GM23338 (cell line): Measurements from ENCODE around the gene DCLK2. TPM values are rescaled to one million over a fixed set of nuclear protein-coding genes. Genes with fewer than 3 reads are reported as not detected.

Experiments used
- ATAC-seq: fragments of 200-7000 bp; cut with Tn5 transposase; 3 replicates; pipeline ENCODE4 v1.9.1; 2020
- DNase-seq: peaks from one replicate; pipeline ENCODE4 v3.0.0-alpha.2; 2015; ENCODE audit warnings: low spot score
- H2AFZ ChIP-seq: fragments of 200-600 bp; sonication (generic); 2 replicates; pipeline ENCODE4 v1.8.0; 2016; ENCODE audit warnings: antibody characterized with exemption, mild to moderate bottlenecking, moderate library complexity
- H3F3A ChIP-seq: fragments of 200-600 bp; sonication (generic); replicated peaks from 2 replicates; pipeline ENCODE4 v1.8.0; 2017; ENCODE audit warnings: antibody characterized with exemption, mixed run types, low read depth
- H3K27ac ChIP-seq: fragments of 200-600 bp; sonication (generic); 2 replicates; pipeline ENCODE4 v1.6.1; 2016; ENCODE audit warnings: low read depth
- H3K27me3 ChIP-seq: fragments of 200-600 bp; sonication (generic); 2 replicates; pipeline ENCODE4 v1.8.0; 2016; ENCODE audit warnings: mild to moderate bottlenecking, mixed run types, moderate library complexity; ENCODE audit not compliant: insufficient read depth
- H3K36me3 ChIP-seq: fragments of 200-600 bp; sonication (generic); 2 replicates; pipeline ENCODE4 v1.8.0; 2016; ENCODE audit warnings: mild to moderate bottlenecking; ENCODE audit not compliant: insufficient read depth
- H3K4me1 ChIP-seq: fragments of 200-600 bp; sonication (generic); 2 replicates; pipeline ENCODE4 v1.8.0; 2016; ENCODE audit warnings: mild to moderate bottlenecking, moderate library complexity; ENCODE audit not compliant: insufficient read depth
- H3K4me2 ChIP-seq: fragments of 200-600 bp; sonication (generic); 2 replicates; pipeline ENCODE4 v1.7.1; 2017; ENCODE audit warnings: mixed run types
- H3K4me3 ChIP-seq: fragments of 200-600 bp; sonication (generic); 2 replicates; pipeline ENCODE4 v1.6.1; 2016; ENCODE audit warnings: mixed run types
- H3K79me2 ChIP-seq: fragments of 200-600 bp; sonication (generic); replicated peaks from 2 replicates; pipeline ENCODE4 v1.8.0; 2017; ENCODE audit warnings: mild to moderate bottlenecking; ENCODE audit not compliant: insufficient read depth
- H3K9me2 ChIP-seq: fragments of 200-600 bp; sonication (generic); 2 replicates; pipeline ENCODE4 v1.8.0; 2017; ENCODE audit not compliant: insufficient read depth
- H4K20me1 ChIP-seq: fragments of 200-600 bp; sonication (generic); replicated peaks from 2 replicates; pipeline ENCODE4 v1.8.0; 2017; ENCODE audit warnings: mild to moderate bottlenecking; ENCODE audit not compliant: insufficient read depth
- H3K27ac Mint-ChIP-seq: 2 replicates; pipeline ENCODE4 v1.8.0; 2020; ENCODE audit warnings: inconsistent platforms, mild to moderate bottlenecking, moderate library complexity, mixed read lengths
- H3K27me3 Mint-ChIP-seq: 3 replicates; pipeline ENCODE4 v1.8.0; 2022; ENCODE audit warnings: low read depth, mild to moderate bottlenecking, moderate library complexity, mixed read lengths, inconsistent platforms; ENCODE audit not compliant: insufficient read depth, poor library complexity
- H3K36me3 Mint-ChIP-seq: 3 replicates; pipeline ENCODE4 v1.8.0; 2021; ENCODE audit warnings: low read depth, mild to moderate bottlenecking, inconsistent platforms, moderate library complexity, mixed read lengths
- H3K4me1 Mint-ChIP-seq: 3 replicates; pipeline ENCODE4 v1.8.0; 2020; ENCODE audit warnings: mild to moderate bottlenecking, inconsistent platforms, mixed read lengths
- H3K4me3 Mint-ChIP-seq: 3 replicates; pipeline ENCODE4 v1.8.0; 2021; ENCODE audit warnings: moderate library complexity, mild to moderate bottlenecking, inconsistent platforms, mixed read lengths
- H3K9me3 Mint-ChIP-seq: 3 replicates; pipeline ENCODE4 v1.8.0; 2020; ENCODE audit warnings: moderate library complexity, mild to moderate bottlenecking, inconsistent platforms, mixed read lengths
- CREB1 ChIP-seq: fragments of 250-450 bp; sonication (Bioruptor Pico); IDR thresholded peaks from 2 replicates; pipeline ENCODE4 v1.5.0; 2020; ENCODE audit warnings: low read depth, mild to moderate bottlenecking, moderate library complexity
- EZH2 ChIP-seq: fragments of 200-600 bp; sonication (generic); IDR thresholded peaks from one replicate; pipeline ENCODE4 v1.8.0; 2017; ENCODE audit warnings: antibody characterized with exemption, mild to moderate bottlenecking, low read depth; ENCODE audit not compliant: unreplicated experiment
- EZH2phosphoT487 ChIP-seq: fragments of 200-600 bp; sonication (generic); IDR thresholded peaks from one replicate; pipeline ENCODE4 v1.8.1; 2018; ENCODE audit warnings: antibody characterized with exemption; ENCODE audit not compliant: unreplicated experiment
- NANOG ChIP-seq: IDR thresholded peaks from 2 replicates; pipeline ENCODE4 v1.6.1; 2016; ENCODE audit warnings: antibody characterized with exemption, borderline replicate concordance
- STAT1 ChIP-seq: IDR thresholded peaks from one replicate; pipeline ENCODE4 v1.6.1; 2016; ENCODE audit warnings: antibody characterized with exemption; ENCODE audit not compliant: unreplicated experiment
- ZNF114 ChIP-seq: fragments of 250-450 bp; sonication (Bioruptor Pico); IDR thresholded peaks from 2 replicates; pipeline ENCODE4 v1.5.0; 2020; ENCODE audit warnings: mild to moderate bottlenecking, moderate library complexity
- ZNF331 ChIP-seq: fragments of 250-450 bp; sonication (Bioruptor Pico); IDR thresholded peaks from 2 replicates; pipeline ENCODE4 v1.5.0; 2020; ENCODE audit warnings: low read depth, mild to moderate bottlenecking, moderate library complexity
- polyA plus RNA-seq: library from polyadenylated mRNA; unstranded; fragments of >200 nt; fragmentation: Nextera tagmentation; extraction: Ambion mirVana; gene quantifications from 2 replicates; pipeline ENCODE4 v1.2.1, GENCODE V29; 2016
- total RNA-seq: library from RNA; depleted of rRNA; stranded (reverse); fragments of >200 nt; shearing (Covaris generic); gene quantifications from 2 replicates; pipeline ENCODE4 v1.2.3, GENCODE V29; 2014
- TF ChIP-seq, protein P1 (sequence below): fragments of 250-450 bp; sonication (Bioruptor Pico); IDR thresholded peaks from 2 replicates; pipeline ENCODE4 v1.5.0; 2020; ENCODE audit warnings: mild to moderate bottlenecking, moderate library complexity
- TF ChIP-seq, protein P2 (sequence below): IDR thresholded peaks from 2 replicates; pipeline ENCODE4 v1.6.1; 2016; ENCODE audit warnings: antibody characterized with exemption

DCLK2 gene
- total and polyA plus RNA-seq, 2 experiments from 2014 or later: 0.49 TPM; not detected in 1

GRCh38 chr4:150243932-150244331, 165.7 kb downstream of the DCLK2 start:
- Histone ChIP-seq H2AFZ (no peak overlapping the region), H3F3A (no peaks in the 10 kb centered on the region), H3K4me3 (no peak overlapping the region), H3K36me3 (no peaks in the 10 kb centered on the region), H3K9me2 (no peaks in the 10 kb centered on the region), H3K4me1 (peaks cover 19% of the 10 kb centered on the region), H3K27ac (no peak overlapping the region), H3K27me3 (no peaks in the 10 kb centered on the region), H3K4me2 (no peak overlapping the region), H4K20me1 (no peaks in the 10 kb centered on the region), H3K79me2 (no peaks in the 10 kb centered on the region)
- no peaks in the 10 kb centered on the region for H3K36me3 Mint-ChIP-seq
- no peak for ATAC-seq
- no peak for TF ChIP-seq ZNF114 (CRISPR knock-in tag)
- H3K4me3 Mint-ChIP-seq: no peak overlapping the region
- H3K27me3 Mint-ChIP-seq: peaks cover 2% of the 10 kb centered on the region
- peaks cover 20% of the 10 kb centered on the region; the same call in 2 of the 3 replicates for H3K4me1 Mint-ChIP-seq
- no peak for DNase-seq
- no peak overlapping the region for H3K27ac Mint-ChIP-seq
- no peaks in the 10 kb centered on the region for H3K9me3 Mint-ChIP-seq

GRCh38 chr4:150244600-150244999, 166.4 kb downstream of the DCLK2 start:
- Histone ChIP-seq H3K36me3 (no peaks in the 10 kb centered on the region), H3K27ac (no peak overlapping the region)
- H3K27ac Mint-ChIP-seq: no peak overlapping the region

GRCh38 chr4:150247184-150247583, 168.9 kb downstream of the DCLK2 start:
- peaks cover 14% of the 10 kb centered on the region for H3K27me3 Mint-ChIP-seq
- no peak overlapping the region for H3K27ac Mint-ChIP-seq
- H4K20me1 ChIP-seq: no peaks in the 10 kb centered on the region
- ATAC-seq (no peak), DNase-seq (no peak)
- no peak overlapping the region for H3K4me3 ChIP-seq
- H3K36me3 ChIP-seq: no peaks in the 10 kb centered on the region
- no peaks in the 10 kb centered on the region for H3K9me2 ChIP-seq
- no peaks in the 10 kb centered on the region for H3K27me3 ChIP-seq
- peaks cover 2% of the 10 kb centered on the region; the same call in 2 of the 3 replicates for H3K9me3 Mint-ChIP-seq
- no peaks in the 10 kb centered on the region for H3K36me3 Mint-ChIP-seq
- peaks cover 19% of the 10 kb centered on the region for H3K4me1 ChIP-seq
- no peak for TF ChIP-seq EZH2
- TF ChIP-seq ZNF331: no peak
- TF ChIP-seq STAT1: no peak
- TF ChIP-seq CREB1 (CRISPR knock-in tag): no peak
- TF ChIP-seq NANOG: no peak
- TF ChIP-seq, protein P1, sequence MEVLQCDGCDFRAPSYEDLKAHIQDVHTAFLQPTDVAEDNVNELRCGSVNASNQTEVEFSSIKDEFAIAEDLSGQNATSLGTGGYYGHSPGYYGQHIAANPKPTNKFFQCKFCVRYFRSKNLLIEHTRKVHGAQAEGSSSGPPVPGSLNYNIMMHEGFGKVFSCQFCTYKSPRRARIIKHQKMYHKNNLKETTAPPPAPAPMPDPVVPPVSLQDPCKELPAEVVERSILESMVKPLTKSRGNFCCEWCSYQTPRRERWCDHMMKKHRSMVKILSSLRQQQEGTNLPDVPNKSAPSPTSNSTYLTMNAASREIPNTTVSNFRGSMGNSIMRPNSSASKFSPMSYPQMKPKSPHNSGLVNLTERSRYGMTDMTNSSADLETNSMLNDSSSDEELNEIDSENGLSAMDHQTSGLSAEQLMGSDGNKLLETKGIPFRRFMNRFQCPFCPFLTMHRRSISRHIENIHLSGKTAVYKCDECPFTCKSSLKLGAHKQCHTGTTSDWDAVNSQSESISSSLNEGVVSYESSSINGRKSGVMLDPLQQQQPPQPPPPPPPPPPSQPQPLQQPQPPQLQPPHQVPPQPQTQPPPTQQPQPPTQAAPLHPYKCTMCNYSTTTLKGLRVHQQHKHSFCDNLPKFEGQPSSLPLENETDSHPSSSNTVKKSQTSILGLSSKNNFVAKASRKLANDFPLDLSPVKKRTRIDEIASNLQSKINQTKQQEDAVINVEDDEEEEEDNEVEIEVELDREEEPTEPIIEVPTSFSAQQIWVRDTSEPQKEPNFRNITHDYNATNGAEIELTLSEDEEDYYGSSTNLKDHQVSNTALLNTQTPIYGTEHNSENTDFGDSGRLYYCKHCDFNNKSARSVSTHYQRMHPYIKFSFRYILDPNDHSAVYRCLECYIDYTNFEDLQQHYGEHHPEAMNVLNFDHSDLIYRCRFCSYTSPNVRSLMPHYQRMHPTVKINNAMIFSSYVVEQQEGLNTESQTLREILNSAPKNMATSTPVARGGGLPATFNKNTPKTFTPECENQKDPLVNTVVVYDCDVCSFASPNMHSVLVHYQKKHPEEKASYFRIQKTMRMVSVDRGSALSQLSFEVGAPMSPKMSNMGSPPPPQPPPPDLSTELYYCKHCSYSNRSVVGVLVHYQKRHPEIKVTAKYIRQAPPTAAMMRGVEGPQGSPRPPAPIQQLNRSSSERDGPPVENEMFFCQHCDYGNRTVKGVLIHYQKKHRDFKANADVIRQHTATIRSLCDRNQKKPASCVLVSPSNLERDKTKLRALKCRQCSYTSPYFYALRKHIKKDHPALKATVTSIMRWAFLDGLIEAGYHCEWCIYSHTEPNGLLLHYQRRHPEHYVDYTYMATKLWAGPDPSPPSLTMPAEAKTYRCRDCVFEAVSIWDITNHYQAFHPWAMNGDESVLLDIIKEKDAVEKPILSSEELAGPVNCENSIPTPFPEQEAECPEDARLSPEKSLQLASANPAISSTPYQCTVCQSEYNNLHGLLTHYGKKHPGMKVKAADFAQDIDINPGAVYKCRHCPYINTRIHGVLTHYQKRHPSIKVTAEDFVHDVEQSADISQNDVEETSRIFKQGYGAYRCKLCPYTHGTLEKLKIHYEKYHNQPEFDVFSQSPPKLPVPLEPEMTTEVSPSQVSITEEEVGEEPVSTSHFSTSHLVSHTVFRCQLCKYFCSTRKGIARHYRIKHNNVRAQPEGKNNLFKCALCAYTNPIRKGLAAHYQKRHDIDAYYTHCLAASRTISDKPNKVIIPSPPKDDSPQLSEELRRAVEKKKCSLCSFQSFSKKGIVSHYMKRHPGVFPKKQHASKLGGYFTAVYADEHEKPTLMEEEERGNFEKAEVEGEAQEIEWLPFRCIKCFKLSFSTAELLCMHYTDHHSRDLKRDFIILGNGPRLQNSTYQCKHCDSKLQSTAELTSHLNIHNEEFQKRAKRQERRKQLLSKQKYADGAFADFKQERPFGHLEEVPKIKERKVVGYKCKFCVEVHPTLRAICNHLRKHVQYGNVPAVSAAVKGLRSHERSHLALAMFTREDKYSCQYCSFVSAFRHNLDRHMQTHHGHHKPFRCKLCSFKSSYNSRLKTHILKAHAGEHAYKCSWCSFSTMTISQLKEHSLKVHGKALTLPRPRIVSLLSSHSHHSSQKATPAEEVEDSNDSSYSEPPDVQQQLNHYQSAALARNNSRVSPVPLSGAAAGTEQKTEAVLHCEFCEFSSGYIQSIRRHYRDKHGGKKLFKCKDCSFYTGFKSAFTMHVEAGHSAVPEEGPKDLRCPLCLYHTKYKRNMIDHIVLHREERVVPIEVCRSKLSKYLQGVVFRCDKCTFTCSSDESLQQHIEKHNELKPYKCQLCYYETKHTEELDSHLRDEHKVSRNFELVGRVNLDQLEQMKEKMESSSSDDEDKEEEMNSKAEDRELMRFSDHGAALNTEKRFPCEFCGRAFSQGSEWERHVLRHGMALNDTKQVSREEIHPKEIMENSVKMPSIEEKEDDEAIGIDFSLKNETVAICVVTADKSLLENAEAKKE: no peak
- no peak for TF ChIP-seq EZH2phosphoT487
- TF ChIP-seq, protein P2, sequence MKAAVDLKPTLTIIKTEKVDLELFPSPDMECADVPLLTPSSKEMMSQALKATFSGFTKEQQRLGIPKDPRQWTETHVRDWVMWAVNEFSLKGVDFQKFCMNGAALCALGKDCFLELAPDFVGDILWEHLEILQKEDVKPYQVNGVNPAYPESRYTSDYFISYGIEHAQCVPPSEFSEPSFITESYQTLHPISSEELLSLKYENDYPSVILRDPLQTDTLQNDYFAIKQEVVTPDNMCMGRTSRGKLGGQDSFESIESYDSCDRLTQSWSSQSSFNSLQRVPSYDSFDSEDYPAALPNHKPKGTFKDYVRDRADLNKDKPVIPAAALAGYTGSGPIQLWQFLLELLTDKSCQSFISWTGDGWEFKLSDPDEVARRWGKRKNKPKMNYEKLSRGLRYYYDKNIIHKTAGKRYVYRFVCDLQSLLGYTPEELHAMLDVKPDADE: no peak
- H3K4me1 Mint-ChIP-seq: peaks cover 17% of the 10 kb centered on the region; the same call in 2 of the 3 replicates
- H2AFZ ChIP-seq: no peak overlapping the region
- no peak overlapping the region for H3K4me2 ChIP-seq
- no peak overlapping the region for H3K4me3 Mint-ChIP-seq
- no peaks in the 10 kb centered on the region for H3F3A ChIP-seq
- H3K79me2 ChIP-seq: no peaks in the 10 kb centered on the region
- H3K27ac ChIP-seq: no peak overlapping the region

More at GRCh38 chr4:150244600-150244999, 166.4 kb downstream of the DCLK2 start:
- Histone ChIP-seq H3K4me1 (peaks cover 23% of the 10 kb centered on the region), H3K4me2 (no peak overlapping the region), H4K20me1 (no peaks in the 10 kb centered on the region), H3K4me3 (no peak overlapping the region), H3F3A (no peaks in the 10 kb centered on the region), H2AFZ (no peak overlapping the region), H3K79me2 (no peaks in the 10 kb centered on the region), H3K9me2 (no peaks in the 10 kb centered on the region), H3K27me3 (no peaks in the 10 kb centered on the region)
- H3K36me3 Mint-ChIP-seq: no peaks in the 10 kb centered on the region
- peaks cover 2% of the 10 kb centered on the region for H3K27me3 Mint-ChIP-seq
- ATAC-seq: peak; percentile 59
- H3K4me3 Mint-ChIP-seq: no peak overlapping the region
- H3K4me1 Mint-ChIP-seq: peaks cover 20% of the 10 kb centered on the region; the same call in 2 of the 3 replicates
- no peaks in the 10 kb centered on the region for H3K9me3 Mint-ChIP-seq
- DNase-seq: peak; percentile 23
- TF ChIP-seq ZNF331: no peak
